Dedifferentiated amniotic fluid mesenchymal stem cell (primary cell): ENCODE measurements around the gene MKI67.

ENCODE experiments used
- DNase-seq: peaks from one replicate; pipeline ENCODE4 v3.0.0-alpha.2; 2016; ENCODE audit errors: extremely low spot score

MKI67 gene

DNA sequence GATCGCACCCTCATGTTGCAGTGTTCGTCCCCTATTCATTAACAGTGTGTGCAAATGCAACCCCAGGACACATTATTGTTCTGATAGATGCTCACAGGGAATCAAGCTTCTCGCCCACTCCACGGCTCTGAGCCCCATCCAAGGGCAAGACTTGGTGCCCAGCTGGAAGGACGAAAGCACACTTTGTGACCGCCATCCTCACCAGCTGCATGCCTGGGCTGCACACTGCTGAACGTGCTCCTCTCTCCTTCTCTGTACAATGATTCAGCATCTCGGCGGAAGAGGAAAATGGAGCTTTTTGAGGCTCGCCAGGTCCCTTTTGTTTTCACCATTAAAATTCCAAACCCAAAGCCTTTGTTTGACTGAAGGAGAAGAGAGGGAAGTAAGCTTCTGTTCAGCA is 41.9 kb downstream of the MKI67 start:
- DNase-seq: no peak

DNA sequence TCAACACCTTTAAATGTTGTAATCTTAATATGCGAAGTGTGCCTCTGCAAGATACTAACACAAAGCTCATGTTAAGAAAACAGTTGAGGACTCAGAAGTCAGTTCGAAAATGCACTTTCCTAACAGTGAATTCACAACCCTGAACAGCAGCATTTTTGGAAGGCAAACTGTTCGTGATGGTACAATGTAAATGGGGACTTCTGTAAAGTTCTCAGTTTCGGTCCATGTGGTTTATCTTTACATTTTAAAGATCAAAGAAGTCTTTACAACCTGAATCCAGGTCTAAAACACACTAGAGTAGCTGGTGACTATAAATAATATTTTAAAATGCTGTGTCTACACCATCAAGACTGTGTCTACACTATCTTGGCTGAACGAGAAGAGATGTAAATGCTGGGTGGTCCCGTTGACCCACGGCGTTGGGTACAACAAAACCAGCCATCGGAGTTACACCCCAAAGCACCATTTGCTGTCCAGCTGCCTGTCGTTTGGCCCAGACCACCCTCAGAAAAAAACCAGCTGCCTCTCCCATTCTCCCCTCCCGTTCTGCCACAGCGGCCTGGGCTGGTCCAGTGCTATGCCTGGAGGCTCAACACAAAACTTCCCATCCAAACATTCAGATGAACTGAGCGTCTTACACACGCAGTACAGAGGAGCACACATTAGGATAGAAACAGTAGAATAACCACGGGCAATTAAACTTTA is 42.9 kb downstream of the MKI67 start:
- DNase-seq: no peak

DNA sequence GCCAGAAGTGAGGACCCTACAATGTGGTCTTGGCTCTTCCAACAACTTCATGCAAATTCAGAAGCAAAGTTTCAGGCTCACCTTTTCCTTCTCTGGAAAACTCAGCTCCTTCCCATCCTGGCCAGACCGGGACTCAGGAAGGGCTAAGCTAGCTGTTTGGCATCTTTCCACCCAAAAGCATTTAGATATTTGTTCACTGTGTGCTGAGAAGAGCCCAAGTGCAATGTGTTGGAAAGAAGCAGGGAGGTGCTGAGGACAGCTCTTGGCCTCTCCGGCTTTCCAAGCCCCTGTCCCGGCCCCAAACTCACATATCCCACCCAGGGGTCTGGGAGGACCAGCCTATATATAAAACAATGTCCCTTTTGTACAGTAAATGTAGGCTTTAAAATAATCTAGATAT is 44.5 kb downstream of the MKI67 start:
- DNase-seq: no peak

DNA sequence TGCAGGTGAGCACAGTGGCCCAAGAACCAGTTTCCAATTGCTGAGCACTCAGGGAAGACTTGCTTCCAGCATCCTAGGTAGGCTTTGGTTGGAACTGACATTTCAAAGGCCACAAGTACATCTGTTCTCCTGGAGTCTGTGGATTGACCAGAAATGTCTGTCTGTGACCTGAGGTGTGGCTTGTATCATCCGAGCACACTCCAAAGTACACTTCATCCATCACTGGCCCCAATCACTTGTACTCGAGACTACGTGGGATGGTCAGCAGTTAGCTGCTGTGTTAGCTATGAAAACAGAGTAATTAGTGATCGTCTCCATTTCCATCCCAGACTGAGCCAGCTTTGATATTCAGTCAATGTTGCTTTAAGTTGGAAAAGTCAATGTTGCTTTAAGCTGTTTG is 45.0 kb downstream of the MKI67 start:
- DNase-seq: no peak

DNA sequence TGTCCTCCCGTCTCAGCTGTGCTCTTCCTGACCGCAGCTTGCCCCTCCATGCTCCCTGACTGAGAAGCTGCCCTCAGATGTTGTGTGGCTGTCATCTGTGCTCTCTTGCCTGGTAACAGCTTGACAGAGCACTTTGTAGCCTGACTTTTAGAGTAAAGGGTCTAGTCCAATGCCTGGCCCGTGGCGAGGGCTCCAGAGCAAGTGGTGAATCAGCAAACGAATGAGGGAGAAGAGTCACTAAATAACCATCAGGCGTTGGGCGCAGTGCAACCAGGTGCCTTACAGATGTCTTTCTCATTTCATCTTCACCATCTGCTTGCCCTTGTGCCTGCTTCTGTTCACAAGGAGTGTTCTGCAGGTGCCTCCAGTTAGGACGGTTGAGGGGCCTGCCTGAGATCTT is 45.6 kb downstream of the MKI67 start:
- DNase-seq: no peak

DNA sequence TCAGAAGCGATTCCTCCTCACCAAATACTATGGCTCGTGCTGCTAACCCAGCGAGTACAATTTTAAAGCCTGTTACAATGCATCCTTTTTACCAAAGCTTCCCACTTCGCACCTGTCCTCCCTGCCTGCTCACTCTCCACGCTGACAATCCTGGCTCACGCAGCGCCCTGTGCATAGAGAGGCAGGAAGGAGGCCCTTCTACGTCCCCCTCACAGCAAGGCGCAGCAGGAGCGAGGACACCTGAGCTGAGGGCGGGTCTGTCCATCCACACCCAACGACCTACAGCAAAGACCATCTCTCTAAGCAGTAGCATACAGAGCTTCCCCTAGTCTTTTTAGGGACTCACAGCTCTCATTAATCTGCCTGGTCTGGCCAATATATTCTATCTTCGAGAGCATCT is 46.0 kb downstream of the MKI67 start:
- DNase-seq: no peak

DNA sequence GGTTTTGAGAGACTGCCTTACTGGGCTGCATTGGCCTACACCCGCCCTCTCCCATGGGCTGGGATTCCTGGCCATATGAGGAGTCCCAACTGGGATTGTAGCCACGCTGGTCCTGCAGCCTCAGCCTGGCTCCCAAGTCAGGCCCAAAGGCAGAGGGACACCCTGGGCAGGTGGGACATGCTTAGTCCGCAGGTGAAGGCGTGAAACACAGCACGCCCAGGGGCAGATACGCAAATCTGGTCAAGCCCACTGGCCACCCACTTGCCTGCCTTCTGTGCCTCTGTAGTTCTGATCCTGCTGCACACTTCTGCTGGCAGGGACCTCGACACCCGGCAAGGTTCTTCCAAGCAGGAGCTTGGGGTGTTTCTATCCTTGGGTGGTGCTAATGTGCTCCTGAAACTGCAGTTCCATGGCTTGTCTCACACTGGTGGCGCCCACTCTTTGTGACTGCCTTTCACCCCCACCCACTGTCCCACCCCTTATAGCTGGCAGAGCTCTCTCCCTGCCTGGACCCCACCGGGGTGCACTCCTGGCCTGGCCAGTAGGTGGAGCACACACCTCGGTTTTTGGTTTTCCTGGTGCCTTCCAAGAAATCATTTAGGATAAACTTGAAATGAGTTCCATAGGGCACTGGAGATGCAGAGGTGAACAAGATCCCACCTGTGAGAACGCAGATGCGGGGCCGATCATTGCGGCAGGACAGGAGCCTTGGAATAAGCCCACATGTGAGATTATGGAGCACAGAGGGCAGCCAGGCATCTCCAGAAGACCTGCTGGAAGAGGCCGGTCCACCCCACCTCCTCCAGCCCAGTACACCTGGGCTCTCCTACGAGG is 47.9 kb downstream of the MKI67 start:
- DNase-seq: no peak

DNA sequence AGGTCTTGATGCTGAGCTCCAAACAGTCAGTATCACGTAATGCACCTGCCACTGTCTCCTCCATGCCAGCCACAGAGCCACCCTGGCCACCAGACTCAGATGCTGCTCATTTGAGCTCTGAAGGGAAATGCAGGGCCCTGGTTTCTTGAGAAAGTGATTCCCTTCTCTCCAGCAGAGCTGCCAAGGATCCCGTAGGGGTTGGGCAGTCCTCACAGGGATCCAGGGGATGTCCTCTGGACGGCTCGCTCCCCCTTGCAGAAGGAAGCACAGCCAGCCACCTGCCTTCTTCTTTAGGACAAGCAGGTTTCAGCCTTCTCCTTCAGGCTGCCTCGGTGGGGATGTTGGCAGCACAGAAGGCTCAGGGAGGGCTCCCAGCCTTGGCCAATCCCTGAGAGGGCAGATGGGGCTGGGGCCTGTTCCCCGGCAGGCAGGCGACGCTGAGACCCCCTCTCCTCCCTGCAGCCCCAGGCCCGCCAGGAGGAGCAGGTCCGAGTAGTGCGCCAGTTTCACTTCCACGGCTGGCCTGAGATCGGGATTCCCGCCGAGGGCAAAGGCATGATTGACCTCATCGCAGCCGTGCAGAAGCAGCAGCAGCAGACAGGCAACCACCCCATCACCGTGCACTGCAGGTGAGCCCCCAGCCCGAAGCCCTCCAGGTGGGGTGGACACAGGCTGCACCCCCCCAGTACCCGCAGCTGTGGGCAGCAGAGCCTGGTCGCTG is 48.9 kb downstream of the MKI67 start:
- DNase-seq: no peak

DNA sequence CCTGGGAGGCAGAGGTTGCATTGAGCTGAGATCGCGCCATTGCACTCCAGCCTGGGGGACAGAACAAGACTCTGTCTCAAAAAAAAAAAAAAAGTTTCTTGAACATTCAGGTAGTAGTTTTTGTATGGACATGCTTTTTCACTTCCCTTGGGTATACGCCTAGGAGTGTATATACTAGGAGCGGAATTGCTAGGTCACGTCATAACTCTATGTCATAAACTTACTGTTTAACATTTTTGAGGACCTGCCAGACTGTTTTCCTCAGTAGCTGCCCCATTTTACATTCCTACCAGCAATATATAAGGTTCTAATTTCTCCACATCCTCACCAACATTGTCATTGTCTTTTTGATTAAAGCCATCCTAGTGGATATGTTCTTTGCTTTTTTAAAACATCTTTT is 51.6 kb downstream of the MKI67 start:
- no peak for DNase-seq

DNA sequence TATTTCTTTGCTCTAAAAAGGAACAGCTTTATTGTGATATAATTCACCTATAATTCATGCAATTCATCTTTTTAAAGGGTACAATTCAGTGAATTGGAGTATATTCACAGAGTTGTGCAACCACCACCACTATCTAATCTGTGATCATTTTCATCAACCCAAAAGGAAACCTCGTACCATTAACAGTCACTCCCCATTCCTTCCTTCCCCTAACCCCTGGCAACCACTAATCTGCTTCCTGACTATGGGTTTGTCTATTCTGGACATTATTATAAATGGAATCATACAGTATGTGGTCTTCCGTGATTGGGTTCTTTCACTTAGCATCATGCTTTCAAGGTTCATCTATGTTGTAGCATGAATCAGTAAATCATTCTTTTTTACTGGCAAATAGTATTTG is 52.3 kb downstream of the MKI67 start:
- no peak for DNase-seq

DNA sequence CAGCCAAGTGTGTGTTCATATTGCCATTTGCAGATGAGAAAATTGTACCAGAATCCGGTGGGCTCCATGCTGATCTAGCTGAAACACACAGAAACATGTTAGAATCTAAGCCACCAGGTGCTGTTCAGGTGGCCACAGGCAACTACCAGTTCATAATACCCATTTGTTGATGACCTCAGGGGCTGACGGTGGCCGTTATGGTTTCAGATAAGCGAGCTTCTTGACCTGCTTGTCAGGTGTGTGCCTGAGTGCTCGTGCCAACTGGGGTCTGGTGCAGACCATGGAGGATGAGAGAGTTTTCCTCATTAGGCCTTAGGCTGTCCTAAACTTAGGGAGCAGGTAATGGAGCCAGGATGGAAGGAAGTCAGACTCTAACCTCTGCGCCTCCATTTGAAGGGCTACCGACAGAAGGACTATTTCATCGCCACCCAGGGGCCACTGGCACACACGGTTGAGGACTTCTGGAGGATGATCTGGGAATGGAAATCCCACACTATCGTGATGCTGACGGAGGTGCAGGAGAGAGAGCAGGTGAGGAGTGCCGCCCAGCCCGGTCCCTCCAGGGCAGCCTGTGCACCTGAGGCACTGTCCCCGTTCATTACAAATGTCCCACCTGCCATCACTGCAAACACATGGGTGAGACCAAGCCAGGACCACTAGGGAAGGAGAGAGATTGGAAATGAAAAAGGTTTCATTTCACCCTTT is 53.1 kb downstream of the MKI67 start:
- no peak for DNase-seq

DNA sequence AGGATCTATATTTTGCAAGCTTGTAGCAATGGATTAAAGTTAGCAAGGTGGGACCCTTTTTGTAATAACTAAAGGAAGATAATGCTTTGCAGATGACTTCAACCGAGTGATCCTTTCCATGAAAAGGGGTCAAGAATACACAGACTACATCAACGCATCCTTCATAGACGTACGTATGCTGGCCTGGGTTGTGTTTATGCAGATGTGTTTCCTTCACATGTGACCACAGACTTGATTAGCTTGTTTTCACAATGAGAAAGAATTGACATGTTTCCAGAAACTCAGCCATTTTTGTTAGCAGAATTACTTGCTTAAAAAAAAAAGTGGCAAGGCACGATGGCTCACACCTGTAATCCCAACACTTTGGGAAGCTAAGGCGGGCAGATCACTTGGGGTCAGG is 54.2 kb downstream of the MKI67 start:
- no peak for DNase-seq

DNA sequence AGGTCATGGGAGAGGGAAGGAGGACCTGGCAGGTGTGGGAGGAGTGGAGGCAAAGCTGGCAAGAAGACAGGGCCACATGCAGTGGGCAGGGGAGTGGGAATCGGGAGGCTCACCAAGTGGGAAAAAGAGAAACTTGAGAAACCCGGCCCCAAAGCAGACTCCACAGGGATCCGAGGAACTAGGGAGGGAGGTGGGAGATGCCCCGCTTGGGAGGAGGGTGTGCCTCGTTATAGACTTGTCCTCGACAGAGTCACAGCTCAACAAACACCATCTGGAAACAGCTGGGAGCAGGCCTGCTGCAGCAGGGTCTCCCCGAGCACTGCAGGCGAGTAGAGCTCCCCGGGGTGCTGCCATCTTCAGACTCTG is 54.8 kb downstream of the MKI67 start:
- no peak for DNase-seq

DNA sequence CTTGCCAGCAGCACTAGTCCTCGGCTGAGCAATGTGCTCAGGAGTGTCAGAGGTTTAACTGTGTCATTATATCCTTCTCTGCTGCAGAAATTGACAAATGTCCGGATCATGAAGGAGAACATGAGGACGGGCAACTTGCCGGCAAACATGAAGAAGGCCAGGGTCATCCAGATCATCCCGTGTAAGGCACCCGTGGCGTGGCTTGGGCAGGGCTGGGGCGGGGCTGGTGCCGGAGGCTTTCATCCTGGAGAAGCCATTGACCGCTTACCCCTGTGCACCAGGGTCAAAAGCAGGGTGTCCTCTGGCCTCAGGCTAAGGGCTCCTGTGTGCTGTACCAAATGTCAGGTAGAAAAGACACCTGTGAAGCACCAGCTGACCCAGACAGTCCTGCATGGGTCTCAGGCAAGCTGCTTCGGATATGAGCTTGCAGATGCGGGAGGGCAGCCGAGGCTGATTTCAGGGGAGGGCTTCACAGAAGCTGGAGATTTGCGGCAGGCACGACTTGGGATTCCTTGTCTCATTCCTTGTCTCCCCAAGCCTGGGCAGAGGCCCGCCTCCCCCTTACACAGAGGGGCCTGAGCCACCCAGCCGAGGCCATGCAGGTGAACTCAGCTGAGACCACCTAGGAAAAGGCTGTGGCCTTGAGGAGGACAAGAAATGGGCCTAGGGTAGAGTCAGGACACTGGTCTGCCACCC is 55.4 kb downstream of the MKI67 start:
- DNase-seq: no peak

DNA sequence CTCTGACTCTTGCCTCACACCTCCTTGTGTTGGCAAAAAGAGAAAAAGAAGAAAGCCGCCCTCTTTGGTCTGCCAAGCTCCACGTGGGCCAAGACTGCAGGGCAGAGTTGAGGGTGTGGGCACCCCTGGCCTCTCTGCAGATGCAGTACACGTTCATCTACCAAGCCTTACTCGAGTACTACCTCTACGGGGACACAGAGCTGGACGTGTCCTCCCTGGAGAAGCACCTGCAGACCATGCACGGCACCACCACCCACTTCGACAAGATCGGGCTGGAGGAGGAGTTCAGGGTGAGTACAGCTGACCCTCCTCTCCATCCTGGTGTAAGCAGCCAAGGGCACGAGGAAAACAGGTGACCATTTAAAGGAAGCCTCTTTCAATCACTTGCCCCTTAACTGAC is 56.1 kb downstream of the MKI67 start:
- DNase-seq: no peak

DNA sequence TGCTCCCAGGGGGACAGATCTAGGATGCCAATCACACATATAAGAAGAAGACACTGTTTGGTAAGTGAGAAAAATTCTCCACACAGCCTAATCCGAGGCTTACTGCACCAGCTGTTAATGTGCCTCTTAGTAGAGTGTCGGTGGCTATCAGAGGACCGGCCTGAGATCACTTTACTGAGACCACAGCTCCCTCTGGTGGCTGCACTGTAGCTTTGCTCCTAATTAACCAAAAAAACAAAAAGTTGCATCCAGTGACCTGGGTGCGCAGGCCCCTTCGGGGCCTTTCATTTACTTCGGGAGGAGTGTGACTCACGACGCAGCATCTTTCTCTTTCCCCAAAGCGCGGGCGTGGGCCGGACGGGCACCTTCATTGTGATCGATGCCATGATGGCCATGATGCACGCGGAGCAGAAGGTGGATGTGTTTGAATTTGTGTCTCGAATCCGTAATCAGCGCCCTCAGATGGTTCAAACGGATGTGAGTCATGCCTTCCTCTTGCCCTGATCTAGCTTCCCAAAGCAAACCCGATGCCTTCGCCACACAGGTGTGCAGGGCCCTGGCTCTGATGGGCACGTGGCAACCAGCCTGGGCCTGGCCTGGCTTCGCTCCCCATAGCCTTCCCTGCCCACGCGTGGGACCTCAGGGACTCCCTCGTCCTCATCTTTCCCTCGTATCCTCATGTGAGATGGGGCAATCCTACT is 56.7 kb downstream of the MKI67 start:
- peak; percentile 42 for DNase-seq

DNA sequence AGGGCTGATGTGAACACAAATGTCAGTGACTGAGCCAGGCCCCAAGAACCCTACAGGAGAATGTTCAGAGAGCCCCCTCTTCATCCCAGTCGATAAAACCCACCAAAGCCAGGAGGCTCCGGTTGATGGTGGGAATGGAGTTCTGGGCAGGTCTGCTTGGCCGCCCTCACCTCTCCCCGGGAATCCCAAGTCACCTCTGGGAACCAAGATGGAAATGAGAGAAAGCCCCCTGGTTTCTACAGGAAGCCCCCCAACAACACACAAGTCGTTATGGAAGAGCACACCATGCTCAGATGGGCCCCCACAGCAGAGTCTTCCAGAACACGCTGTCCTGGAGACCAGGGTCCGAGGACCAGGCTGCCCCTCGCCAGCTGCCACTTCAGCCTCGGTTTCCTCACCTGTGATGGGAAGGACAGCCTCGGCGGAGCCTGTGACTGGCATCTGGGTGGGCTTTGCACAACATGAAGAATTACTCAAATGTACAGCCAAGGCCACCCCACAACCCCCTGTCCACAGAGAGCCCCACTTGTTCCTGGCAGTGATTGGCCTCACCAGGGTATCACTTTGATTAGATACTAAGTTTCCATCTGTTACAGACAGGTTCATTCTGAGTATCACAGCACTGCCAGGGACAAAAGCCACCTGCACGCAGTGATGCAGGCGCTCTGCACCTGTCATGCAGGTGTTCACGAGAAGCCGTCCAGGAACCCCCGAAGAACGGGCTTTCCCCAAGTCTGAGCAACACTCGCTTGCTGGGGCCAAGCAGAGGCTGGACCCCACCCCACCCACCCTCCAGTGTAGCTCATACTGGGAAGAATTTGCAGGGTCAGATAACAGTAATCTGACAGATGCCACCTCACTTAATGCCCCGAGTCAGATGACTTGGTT is 57.6 kb downstream of the MKI67 start:
- no peak for DNase-seq

DNA sequence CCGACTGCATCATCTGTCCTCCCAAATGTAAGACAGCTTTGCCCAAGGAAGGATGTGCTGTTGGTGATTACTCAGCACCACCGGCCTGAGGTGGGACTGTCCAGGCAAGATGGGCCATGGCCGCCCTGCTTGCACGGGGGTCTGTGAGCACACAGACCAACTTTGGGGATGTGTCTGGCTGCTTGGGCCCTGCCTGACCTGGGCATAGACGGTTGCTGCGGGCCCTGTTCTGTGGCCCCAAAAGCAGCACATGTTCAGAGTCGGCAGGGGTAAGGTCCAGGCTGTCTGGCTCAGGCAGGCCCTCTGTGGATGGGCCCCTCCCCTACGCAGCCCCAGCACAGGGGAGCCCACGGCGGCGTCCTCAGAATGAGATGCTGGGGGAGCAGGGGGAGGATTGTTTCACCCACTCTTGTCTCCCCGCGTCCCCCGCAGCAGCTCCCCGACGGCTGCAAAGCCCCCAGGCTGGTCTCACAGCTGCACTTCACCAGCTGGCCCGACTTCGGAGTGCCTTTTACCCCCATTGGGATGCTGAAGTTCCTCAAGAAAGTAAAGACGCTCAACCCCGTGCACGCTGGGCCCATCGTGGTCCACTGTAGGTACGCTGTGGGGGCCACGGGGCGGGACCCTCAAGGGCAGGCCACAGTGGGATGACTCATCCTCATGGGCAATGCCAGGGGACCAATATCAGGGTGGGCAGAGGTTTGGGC is 58.4 kb downstream of the MKI67 start:
- no peak for DNase-seq

DNA sequence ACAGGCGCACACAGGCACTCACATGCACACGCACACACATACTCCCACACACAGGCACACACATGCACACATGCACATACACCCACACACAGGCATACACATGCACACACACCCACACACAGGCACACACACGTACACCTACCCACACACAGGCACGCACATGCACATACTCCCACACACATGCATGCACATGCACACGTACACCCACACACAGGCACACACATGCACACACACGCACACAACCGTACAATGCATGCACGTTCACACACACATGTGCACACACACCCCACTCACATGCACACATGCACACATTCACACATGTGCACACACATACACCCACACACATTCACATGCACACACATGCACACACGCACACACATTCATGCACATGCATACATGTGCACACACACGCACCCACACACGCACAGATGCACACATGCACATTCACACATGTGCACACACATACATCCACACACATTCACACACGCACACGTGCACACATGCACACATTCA is 59.3 kb downstream of the MKI67 start:
- DNase-seq: no peak
